LoVo (cell line): Measurements from ENCODE around the gene C9orf85.
"Not testable (repeated sequence)": the region's sequence is repeated elsewhere in the genome, so short reads cannot be mapped to it uniquely, and the experiment has no call there.

Experiments used
- DNase-seq: peaks from one replicate; pipeline ENCODE4 v3.0.0-alpha.2; 2016; ENCODE audit warnings: low spot score

Gene C9orf85

GRCh38 chr9:71941998-71942567 is 30.6 kb downstream of the C9orf85 start:
- no peak for DNase-seq

- peak; percentile 20 for DNase-seq
These were observed 33.4 kb downstream of the C9orf85 start for GRCh38 chr9:71944754-71945375.

GRCh38 chr9:71954652-71955051 is 43.2 kb downstream of the C9orf85 start:
- not testable (repeated sequence) for DNase-seq

- DNase-seq: no peak
These were observed 44.0 kb downstream of the C9orf85 start for GRCh38 chr9:71955300-71955915.

- peak; percentile 77 for DNase-seq
These were observed 50.9 kb downstream of the C9orf85 start for GRCh38 chr9:71962328-71962727.

GRCh38 chr9:71963471-71963996 is 52.1 kb downstream of the C9orf85 start:
- DNase-seq: not testable (repeated sequence)

GRCh38 chr9:71965403-71965802 is 54.0 kb downstream of the C9orf85 start:
- DNase-seq: no peak

GRCh38 chr9:71966601-71967000 is 55.2 kb downstream of the C9orf85 start:
- no peak for DNase-seq

GRCh38 chr9:71968541-71969090 is 57.2 kb downstream of the C9orf85 start:
- DNase-seq: no peak

GRCh38 chr9:71975833-71976232 is 64.4 kb downstream of the C9orf85 start:
- DNase-seq: no peak

GRCh38 chr9:71977003-71977402 is 65.6 kb downstream of the C9orf85 start:
- no peak for DNase-seq

- no peak for DNase-seq
These were observed 69.1 kb downstream of the C9orf85 start for GRCh38 chr9:71980266-71981190.

GRCh38 chr9:71981944-71982343 is 70.5 kb downstream of the C9orf85 start:
- no peak for DNase-seq

- DNase-seq: peak; percentile 36
These were observed 73.0 kb downstream of the C9orf85 start for GRCh38 chr9:71984403-71984802.

- no peak for DNase-seq
These were observed 73.4 kb downstream of the C9orf85 start for GRCh38 chr9:71984831-71985281.

- DNase-seq: no peak
These were observed 74.0 kb downstream of the C9orf85 start for GRCh38 chr9:71985297-71985911.

- no peak for DNase-seq
These were observed 75.5 kb downstream of the C9orf85 start for GRCh38 chr9:71986900-71987299.

- no peak for DNase-seq
These were observed 76.3 kb downstream of the C9orf85 start for GRCh38 chr9:71987471-71988371.

- DNase-seq: no peak
These were observed 79.0 kb downstream of the C9orf85 start for GRCh38 chr9:71990466-71990865.

GRCh38 chr9:72005451-72005850 is 94.0 kb downstream of the C9orf85 start:
- no peak for DNase-seq
